Adipocyte (in vitro differentiated cells): ENCODE results near the gene LRRC37A2.
"Not testable (repeated sequence)": the region's sequence is repeated elsewhere in the genome, so short reads cannot be mapped to it uniquely, and the experiment has no call there.

Experiments
- DNase-seq: peaks from one replicate; pipeline ENCODE4 v3.0.0-alpha.2; 2015; ENCODE audit warnings: low read depth
- H3K27me3 ChIP-seq: replicated peaks from 2 replicates; pipeline ENCODE4 v1.7.0; 2013; ENCODE audit warnings: mild to moderate bottlenecking, low read length, moderate library complexity; ENCODE audit not compliant: control insufficient read depth, insufficient read depth
- H3K36me3 ChIP-seq: 2 replicates; pipeline ENCODE4 v1.7.0; 2013; ENCODE audit warnings: low read length, mild to moderate bottlenecking, moderate library complexity; ENCODE audit not compliant: control insufficient read depth, insufficient read depth, severe bottlenecking
- H3K4me1 ChIP-seq: 2 replicates; pipeline ENCODE4 v1.7.0; 2013; ENCODE audit warnings: mild to moderate bottlenecking, low read length, moderate library complexity; ENCODE audit not compliant: control insufficient read depth, insufficient read depth
- H3K4me3 ChIP-seq: 2 replicates; pipeline ENCODE4 v1.7.0; 2013; ENCODE audit warnings: mild to moderate bottlenecking, low read length, moderate library complexity
- H3K9ac ChIP-seq: 2 replicates; pipeline ENCODE4 v1.7.0; 2013; ENCODE audit warnings: mild to moderate bottlenecking, low read length, moderate library complexity
- H3K9me3 ChIP-seq: 2 replicates; pipeline ENCODE4 v1.7.0; 2013; ENCODE audit warnings: mild to moderate bottlenecking, low read length, moderate library complexity; ENCODE audit not compliant: control insufficient read depth

The LRRC37A2 gene

DNA sequence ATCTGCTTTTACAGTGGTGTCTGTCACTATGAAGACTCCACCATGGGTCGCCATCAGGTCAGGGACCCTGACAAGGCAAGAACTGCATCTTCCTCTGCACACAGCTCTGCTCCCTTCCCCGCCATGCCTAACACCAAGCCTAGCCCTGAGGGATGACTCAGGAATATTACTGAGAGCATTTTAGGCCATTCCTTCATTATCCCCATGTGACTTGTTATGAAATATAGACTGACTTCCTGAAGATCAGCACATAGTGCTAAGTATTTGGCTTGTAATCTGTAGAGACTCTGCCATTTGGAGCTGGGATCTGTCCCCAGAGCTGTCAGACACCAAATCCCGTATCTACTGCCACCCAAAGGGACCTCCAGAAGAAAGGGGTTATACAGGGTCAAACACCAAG lies 47.8 kb downstream of the LRRC37A2 start:
- H3K36me3 ChIP-seq, DNase-seq, H3K9me3 ChIP-seq, H3K27me3 ChIP-seq, H3K4me3 ChIP-seq, H3K9ac ChIP-seq, H3K4me1 ChIP-seq: not testable (repeated sequence)

- H3K4me3 ChIP-seq, DNase-seq, H3K4me1 ChIP-seq, H3K36me3 ChIP-seq, H3K9ac ChIP-seq, H3K27me3 ChIP-seq, H3K9me3 ChIP-seq: not testable (repeated sequence)
Observed at GRCh38 chr17:46566284-46566683, 54.0 kb downstream of the LRRC37A2 start.

DNA sequence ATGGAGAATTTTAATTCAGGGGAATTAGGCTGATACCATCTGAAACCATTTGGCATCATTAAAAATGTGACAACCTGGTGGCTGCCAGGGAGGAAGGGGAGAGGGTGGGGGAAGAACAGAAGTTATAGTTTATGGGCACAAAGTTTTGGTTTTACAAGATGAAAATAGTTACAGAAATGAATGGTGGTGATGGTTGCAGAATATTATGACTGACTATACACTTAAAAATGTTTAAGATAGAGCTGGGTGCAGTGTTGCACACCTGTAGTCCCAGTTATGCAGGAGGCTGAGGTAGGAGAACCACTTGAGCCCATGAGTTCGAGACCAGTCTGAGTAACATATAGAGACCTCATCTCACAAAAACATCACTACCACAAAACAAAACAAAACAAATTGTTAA lies 54.7 kb downstream of the LRRC37A2 start:
- not testable (repeated sequence) for H3K9ac ChIP-seq, H3K27me3 ChIP-seq, H3K4me1 ChIP-seq, DNase-seq, H3K36me3 ChIP-seq, H3K4me3 ChIP-seq, H3K9me3 ChIP-seq

- H3K9ac ChIP-seq, DNase-seq: not testable (repeated sequence)
Observed at GRCh38 chr17:46571796-46572195, 59.5 kb downstream of the LRRC37A2 start.

DNA sequence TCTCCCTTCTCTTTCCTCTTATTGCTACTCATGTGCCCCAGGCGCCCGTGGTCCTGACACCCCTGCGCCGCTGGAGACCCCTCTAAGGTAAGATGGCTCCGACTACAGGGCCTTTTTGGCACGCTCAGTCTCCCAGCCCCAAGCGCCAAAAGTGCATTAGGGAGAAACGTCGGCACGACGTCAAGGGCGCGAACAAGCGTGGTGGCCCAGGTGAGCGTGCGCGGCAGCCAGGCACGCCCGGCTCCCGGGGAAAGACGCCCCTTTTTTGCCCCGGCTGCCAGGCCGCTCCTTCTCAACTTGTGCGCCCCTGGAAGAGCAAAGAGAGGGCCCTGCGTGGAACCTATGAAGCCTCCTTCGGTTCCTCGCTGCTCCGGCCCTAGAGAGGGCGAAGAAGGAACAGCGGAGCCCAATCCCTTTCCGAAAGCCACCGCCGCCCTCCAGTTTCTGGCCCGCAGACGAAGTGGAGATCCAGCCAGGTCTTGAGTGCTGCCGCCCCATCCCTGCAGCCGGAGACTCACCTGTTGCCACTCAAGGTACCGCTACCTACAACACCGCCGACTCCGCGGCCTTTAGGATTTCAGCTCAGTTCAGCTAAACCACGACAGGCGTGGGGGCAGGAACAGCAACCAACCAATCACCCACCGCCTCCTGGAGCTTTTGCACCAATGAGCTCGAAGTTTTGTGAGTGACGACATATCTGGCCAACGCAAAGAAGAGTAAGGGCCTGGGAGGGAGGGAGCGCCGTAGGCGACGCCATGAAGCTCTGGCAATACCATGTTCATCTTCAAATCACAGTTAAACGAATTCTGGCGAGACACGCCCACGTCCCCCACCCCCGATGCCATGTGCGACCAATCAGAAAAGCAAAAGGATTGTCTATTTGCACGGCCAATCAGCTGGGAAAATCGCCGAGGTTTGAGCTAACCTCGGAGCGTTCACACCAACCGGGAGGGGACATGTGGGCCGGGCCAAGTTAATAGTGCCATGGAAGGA lies 67.1 kb downstream of the LRRC37A2 start, which contains the start of gene ARL17A:
Gene ARL17A, minus strand, starts transcription at position 609 of the 993 bp plus-strand sequence. CDS start 3,369 bp downstream, outside the sequence.
- H3K36me3 ChIP-seq, DNase-seq, H3K27me3 ChIP-seq, H3K4me1 ChIP-seq, H3K9me3 ChIP-seq, H3K9ac ChIP-seq: not testable (repeated sequence)
- peak within 1 kb of the TSS; percentile 65 for H3K4me3 ChIP-seq

More at GRCh38 chr17:46571796-46572195, 59.5 kb downstream of the LRRC37A2 start:
- H3K9me3 ChIP-seq, H3K36me3 ChIP-seq, H3K4me3 ChIP-seq, H3K4me1 ChIP-seq, H3K27me3 ChIP-seq: not testable (repeated sequence)

DNA sequence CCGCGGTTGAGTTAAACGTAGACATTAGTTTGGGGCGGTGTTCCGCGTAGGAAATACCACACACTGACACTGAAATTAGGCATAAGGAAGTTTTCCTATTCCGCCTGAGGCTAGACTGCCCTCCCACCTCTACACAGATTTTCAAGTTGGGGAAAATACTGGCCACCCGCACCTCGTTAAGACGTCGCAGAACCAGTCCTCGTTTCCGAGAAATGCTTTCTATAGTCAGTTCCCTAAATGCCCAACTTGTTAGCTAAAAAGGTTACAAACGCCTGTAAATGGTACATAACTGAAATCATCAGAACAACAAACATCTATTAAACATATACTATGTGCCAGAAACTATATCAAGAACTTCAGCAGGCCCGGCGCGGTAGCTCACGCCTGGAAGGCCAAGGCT lies 67.8 kb downstream of the LRRC37A2 start:
- DNase-seq, H3K9ac ChIP-seq, H3K9me3 ChIP-seq, H3K4me1 ChIP-seq, H3K27me3 ChIP-seq, H3K36me3 ChIP-seq: not testable (repeated sequence)
- peak overlapping the region; percentile 65 for H3K4me3 ChIP-seq

DNA sequence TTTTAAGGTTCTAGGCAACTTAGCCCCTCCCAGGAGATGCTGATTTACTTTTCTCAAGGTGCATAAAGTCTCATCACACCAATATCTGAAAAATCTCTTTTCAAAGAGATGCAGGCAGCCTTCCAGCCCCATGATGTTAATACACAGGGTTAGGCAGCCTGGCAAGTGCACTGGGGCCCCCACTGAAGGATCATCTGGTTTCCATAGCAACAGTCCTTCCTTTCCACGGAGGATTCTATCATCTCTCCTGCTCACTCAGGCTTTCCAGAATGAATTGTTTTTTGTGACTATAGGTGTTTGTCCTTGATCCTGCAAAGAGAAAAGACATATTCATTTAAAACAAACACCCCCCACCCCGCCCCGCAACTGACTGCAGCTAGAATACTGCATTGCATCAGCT lies 73.2 kb downstream of the LRRC37A2 start:
- H3K9me3 ChIP-seq, H3K9ac ChIP-seq, H3K4me3 ChIP-seq, H3K4me1 ChIP-seq, DNase-seq, H3K36me3 ChIP-seq, H3K27me3 ChIP-seq: not testable (repeated sequence)

DNA sequence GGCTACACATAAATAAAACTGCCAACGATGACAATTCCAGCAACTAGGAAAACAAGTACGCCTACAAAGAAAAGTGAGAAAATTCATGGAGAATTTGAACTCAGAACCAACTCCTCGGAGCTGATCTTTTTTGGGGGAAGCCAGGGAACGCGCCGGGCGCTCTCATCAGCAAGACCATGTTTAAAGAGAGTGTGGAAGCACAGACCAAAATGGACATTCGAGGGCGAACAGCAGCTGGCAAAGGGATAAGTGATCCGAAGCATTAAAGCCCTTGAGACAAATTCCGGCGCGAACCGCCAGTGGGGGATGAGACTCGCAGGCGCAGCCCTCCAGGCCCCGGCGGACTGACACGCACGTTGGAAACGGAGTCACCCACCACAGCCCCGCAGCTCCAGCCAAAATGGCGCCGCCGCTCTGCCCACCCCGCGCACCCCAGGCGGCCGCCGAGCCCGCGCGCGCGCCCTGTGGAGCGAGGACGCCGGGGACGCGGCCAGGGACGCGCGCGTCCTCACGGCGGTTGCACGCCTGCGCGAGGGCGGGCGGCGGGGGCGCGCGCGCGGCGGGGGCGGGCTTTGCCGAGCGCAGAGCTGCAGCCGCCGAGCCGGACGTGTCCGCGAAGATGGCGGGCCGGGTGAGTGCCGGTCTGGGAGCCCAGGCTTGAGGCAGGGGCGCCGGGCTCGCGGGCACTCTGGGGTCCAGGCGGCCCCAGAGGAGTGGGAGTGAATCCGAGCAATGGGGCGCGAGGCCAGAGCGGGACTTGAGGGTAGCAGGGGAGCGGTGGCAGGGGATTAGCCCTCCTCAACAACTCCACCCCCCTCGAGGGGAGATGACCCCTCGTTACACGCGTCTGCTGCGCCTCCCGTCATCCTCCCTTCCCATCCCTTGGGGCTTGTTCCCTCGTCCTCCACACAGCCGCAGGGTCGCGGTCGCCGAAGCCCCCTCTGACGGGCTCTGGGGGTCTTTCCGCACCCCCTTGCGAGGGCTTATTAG lies 78.2 kb downstream of the LRRC37A2 start, which contains the start of gene NSF:
Gene NSF, plus strand, starts transcription at position 513 of the 990 bp plus-strand sequence. Its CDS starts 107 bp downstream, at position 620.
- not testable (repeated sequence) for H3K9me3 ChIP-seq, H3K4me3 ChIP-seq, H3K27me3 ChIP-seq, DNase-seq, H3K36me3 ChIP-seq, H3K4me1 ChIP-seq, H3K9ac ChIP-seq

DNA sequence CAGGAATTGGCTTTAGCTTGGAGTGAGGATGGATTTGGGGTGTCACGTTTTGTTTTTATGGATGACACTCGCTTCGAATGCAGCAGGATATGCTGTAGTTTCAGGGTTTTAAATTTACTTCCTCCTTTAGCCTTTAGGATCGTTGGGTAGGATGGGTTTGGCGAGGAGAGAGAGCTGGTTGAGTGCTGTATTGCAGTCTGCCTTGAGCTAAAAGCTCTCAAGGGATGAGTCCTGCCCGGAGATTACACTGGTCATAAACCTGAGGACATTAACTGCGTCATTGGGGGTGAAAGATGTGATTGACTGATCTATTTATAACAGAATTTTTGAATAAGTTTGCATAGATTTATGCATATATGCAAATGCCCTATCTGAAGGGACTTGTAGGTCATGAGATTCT lies 79.1 kb downstream of the LRRC37A2 start:
- H3K4me3 ChIP-seq, DNase-seq: not testable (repeated sequence)

GRCh38 chr17:46598344-46598931 lies 86.2 kb downstream of the LRRC37A2 start:
- not testable (repeated sequence) for H3K9ac ChIP-seq, H3K9me3 ChIP-seq, H3K4me1 ChIP-seq, DNase-seq, H3K27me3 ChIP-seq, H3K36me3 ChIP-seq, H3K4me3 ChIP-seq

More for the DNA sequence above, 79.1 kb downstream of the LRRC37A2 start:
- not testable (repeated sequence) for H3K9ac ChIP-seq, H3K4me1 ChIP-seq, H3K36me3 ChIP-seq, H3K27me3 ChIP-seq, H3K9me3 ChIP-seq
